Panc1 (cell line): ENCODE results near the gene KAZN. TPM values are rescaled to one million over a fixed set of nuclear protein-coding genes. Genes with fewer than 3 reads are reported as not detected.

ENCODE experiments used
- ATAC-seq: fragments of 200-7000 bp; cut with Tn5 transposase; 2 replicates; pipeline ENCODE4 v1.9.1; 2020; ENCODE audit warnings: mild to moderate bottlenecking, moderate library complexity
- BruUV-seq: library from RNA; stranded (reverse); fragments of 400-500 nt; replicated peaks from 2 replicates; lab custom pipeline; 2021; lab: Mats Ljungman, UMichigan
- CTCF ChIA-PET: fragments of 300-600 bp; sonication (Branson Sonifier 250); formaldehyde crosslinking; loops from one replicate; lab custom pipeline; 2022; ENCODE audit warnings: antibody characterized with exemption; lab: Charles Lee
- POLR2A ChIA-PET: fragments of 300-600 bp; sonication (Branson Sonifier 250); formaldehyde crosslinking; loops from one replicate; lab custom pipeline; 2022; ENCODE audit warnings: antibody characterized with exemption; lab: Charles Lee
- DNase-seq: peaks from one replicate; pipeline ENCODE4 v3.0.0-alpha.2; 2010; ENCODE audit warnings: low read depth, low spot score
- H3K27ac ChIP-seq: 2 replicates; pipeline ENCODE4 v1.5.1; 2011; ENCODE audit warnings: mild to moderate bottlenecking, low read length, inconsistent platforms
- H3K27me3 ChIP-seq: fragments of 200-500 bp; sonication (Bioruptor generic); 2 replicates; pipeline ENCODE4 v1.6.0; 2014; ENCODE audit warnings: low read length, inconsistent platforms; ENCODE audit not compliant: control insufficient read depth, insufficient read depth
- H3K36me3 ChIP-seq: fragments of 200-500 bp; sonication (Bioruptor generic); 2 replicates; pipeline ENCODE4 v1.5.1; 2014; ENCODE audit warnings: inconsistent platforms, mild to moderate bottlenecking, low read length, moderate library complexity; ENCODE audit not compliant: control insufficient read depth, insufficient read depth
- H3K4me1 ChIP-seq: 2 replicates; pipeline ENCODE4 v1.5.1; 2011; ENCODE audit warnings: inconsistent platforms, mild to moderate bottlenecking, low read length, moderate library complexity; ENCODE audit not compliant: control insufficient read depth, insufficient read depth
- H3K4me3 ChIP-seq, 2 experiments: 2 replicates each; pipeline ENCODE4 v1.5.1; 2011 to 2012; ENCODE audit warnings: low read depth in 2 of 2, low read length in 2 of 2, mild to moderate bottlenecking in 2 of 2, inconsistent platforms in 1 of 2, moderate library complexity in 1 of 2
- H3K9me3 ChIP-seq: fragments of 200-500 bp; sonication (Bioruptor generic); 2 replicates; pipeline ENCODE4 v1.5.1; 2014; ENCODE audit warnings: low read depth, mild to moderate bottlenecking, inconsistent platforms, low read length, moderate library complexity; ENCODE audit not compliant: control insufficient read depth, insufficient read depth
- POLR2AphosphoS5 ChIP-seq: IDR thresholded peaks from 2 replicates; pipeline ENCODE4 v1.6.1; 2012; ENCODE audit warnings: mild to moderate bottlenecking, low read depth, low read length, moderate library complexity
- SIN3A ChIP-seq: IDR thresholded peaks from 2 replicates; pipeline ENCODE4 v1.6.1; 2012; ENCODE audit warnings: low read depth, mild to moderate bottlenecking, low read length, moderate library complexity, borderline replicate concordance; ENCODE audit not compliant: insufficient read depth
- TCF7L2 ChIP-seq: IDR thresholded peaks from 2 replicates; pipeline ENCODE4 v1.6.1; 2011; ENCODE audit warnings: mild to moderate bottlenecking, low read depth, low read length, inconsistent platforms
- in situ Hi-C: cut with HindIII; loops from 2 replicates; pipeline ENCODE4 v1.10.0; 2016; ENCODE audit warnings: low sequenced_read_pairs, low pct_unique_long_range_greater_than_20kb
- intact Hi-C: fragments of 100-400 bp; cut with micrococcal nuclease; formaldehyde crosslinking; loops from one replicate; pipeline ENCODE4 v1.10.0; 2022; ENCODE audit not compliant: unreplicated experiment
- total RNA-seq: library from RNA; stranded (reverse); gene quantifications from one replicate; pipeline ENCODE4 v1.2.1, GENCODE V29; 2021; ENCODE audit not compliant: unreplicated experiment
- TF ChIP-seq, protein P1 (sequence below): fragments of 450-650 bp; IDR thresholded peaks from 2 replicates; pipeline ENCODE4 v1.5.1; 2017; ENCODE audit warnings: mild to moderate bottlenecking
- TF ChIP-seq, protein P2 (sequence below), 2 experiments: IDR thresholded peaks; 2 replicates each; pipeline ENCODE4 v1.6.1; 2011 to 2012; ENCODE audit warnings: low read depth in 2 of 2, control low read depth in 1 of 2, low read length in 1 of 2, mild to moderate bottlenecking in 1 of 2, moderate library complexity in 1 of 2; ENCODE audit not compliant: insufficient read depth in 1 of 2

Gene KAZN
- total RNA-seq, 1 experiment from 2014 or later = 6.6 TPM

- DNase-seq (no peak), ATAC-seq (no peak)
- ChIA-PET POLR2A (no interaction called here), CTCF (no interaction called here)
- H3K4me3 ChIP-seq = no peak overlapping the region
- TF ChIP-seq, protein P1, sequence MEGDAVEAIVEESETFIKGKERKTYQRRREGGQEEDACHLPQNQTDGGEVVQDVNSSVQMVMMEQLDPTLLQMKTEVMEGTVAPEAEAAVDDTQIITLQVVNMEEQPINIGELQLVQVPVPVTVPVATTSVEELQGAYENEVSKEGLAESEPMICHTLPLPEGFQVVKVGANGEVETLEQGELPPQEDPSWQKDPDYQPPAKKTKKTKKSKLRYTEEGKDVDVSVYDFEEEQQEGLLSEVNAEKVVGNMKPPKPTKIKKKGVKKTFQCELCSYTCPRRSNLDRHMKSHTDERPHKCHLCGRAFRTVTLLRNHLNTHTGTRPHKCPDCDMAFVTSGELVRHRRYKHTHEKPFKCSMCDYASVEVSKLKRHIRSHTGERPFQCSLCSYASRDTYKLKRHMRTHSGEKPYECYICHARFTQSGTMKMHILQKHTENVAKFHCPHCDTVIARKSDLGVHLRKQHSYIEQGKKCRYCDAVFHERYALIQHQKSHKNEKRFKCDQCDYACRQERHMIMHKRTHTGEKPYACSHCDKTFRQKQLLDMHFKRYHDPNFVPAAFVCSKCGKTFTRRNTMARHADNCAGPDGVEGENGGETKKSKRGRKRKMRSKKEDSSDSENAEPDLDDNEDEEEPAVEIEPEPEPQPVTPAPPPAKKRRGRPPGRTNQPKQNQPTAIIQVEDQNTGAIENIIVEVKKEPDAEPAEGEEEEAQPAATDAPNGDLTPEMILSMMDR = no peak
- TF ChIP-seq, protein P2, sequence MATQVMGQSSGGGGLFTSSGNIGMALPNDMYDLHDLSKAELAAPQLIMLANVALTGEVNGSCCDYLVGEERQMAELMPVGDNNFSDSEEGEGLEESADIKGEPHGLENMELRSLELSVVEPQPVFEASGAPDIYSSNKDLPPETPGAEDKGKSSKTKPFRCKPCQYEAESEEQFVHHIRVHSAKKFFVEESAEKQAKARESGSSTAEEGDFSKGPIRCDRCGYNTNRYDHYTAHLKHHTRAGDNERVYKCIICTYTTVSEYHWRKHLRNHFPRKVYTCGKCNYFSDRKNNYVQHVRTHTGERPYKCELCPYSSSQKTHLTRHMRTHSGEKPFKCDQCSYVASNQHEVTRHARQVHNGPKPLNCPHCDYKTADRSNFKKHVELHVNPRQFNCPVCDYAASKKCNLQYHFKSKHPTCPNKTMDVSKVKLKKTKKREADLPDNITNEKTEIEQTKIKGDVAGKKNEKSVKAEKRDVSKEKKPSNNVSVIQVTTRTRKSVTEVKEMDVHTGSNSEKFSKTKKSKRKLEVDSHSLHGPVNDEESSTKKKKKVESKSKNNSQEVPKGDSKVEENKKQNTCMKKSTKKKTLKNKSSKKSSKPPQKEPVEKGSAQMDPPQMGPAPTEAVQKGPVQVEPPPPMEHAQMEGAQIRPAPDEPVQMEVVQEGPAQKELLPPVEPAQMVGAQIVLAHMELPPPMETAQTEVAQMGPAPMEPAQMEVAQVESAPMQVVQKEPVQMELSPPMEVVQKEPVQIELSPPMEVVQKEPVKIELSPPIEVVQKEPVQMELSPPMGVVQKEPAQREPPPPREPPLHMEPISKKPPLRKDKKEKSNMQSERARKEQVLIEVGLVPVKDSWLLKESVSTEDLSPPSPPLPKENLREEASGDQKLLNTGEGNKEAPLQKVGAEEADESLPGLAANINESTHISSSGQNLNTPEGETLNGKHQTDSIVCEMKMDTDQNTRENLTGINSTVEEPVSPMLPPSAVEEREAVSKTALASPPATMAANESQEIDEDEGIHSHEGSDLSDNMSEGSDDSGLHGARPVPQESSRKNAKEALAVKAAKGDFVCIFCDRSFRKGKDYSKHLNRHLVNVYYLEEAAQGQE (IDR thresholded peaks at IDR 0.05; ENCODE audit: insufficient read depth in 1 of 2, low read depth in 2 of 2, low read length in 1 of 2) = no peak
- TF ChIP-seq TCF7L2 = no peak
- no peak for TF ChIP-seq POLR2AphosphoS5
- TF ChIP-seq SIN3A = no peak
- peaks cover 12% of the 10 kb centered on the region for H3K27me3 ChIP-seq
- H3K9me3 ChIP-seq = no peaks in the 10 kb centered on the region
- H3K4me1 ChIP-seq = no peaks in the 10 kb centered on the region
- intact Hi-C loops (no loop called here), in situ Hi-C loops (no loop called here)
- no peaks in the 10 kb centered on the region for H3K36me3 ChIP-seq
- BruUV-seq = no TSS peak
- H3K27ac ChIP-seq = no peak overlapping the region
Measured at GRCh38 chr1:14880456-14881316, 282.2 kb downstream of the KAZN start.

GRCh38 chr1:14881775-14882672 lies 283.5 kb downstream of the KAZN start:
- Histone ChIP-seq H3K27ac (no peak overlapping the region), H3K4me1 (no peaks in the 10 kb centered on the region), H3K36me3 (no peaks in the 10 kb centered on the region), H3K27me3 (peaks cover 4% of the 10 kb centered on the region), H3K4me3 (no peak overlapping the region), H3K9me3 (no peaks in the 10 kb centered on the region)
- ATAC-seq (no peak), DNase-seq (no peak)
- CTCF ChIA-PET = no interaction called here
- POLR2A ChIA-PET = interaction anchor here (0.7 kb wide), 1 partner anchor 61 kb away, joined by 3 read pairs; no protein-coding TSS in a partner anchor
- in situ Hi-C loops = no loop called here
- intact Hi-C loops = no loop called here
- no TSS peak for BruUV-seq
- no peak for TF ChIP-seq SIN3A
- no peak for TF ChIP-seq POLR2AphosphoS5
- no peak for TF ChIP-seq TCF7L2
- TF ChIP-seq, protein P1 = no peak
- TF ChIP-seq, protein P2 (IDR thresholded peaks at IDR 0.05; ENCODE audit: insufficient read depth in 1 of 2, low read depth in 2 of 2, low read length in 1 of 2) = no peak
